Thyroid gland (tissue), 4 donors: ENCODE measurements around the gene C12orf76. TPM values are rescaled to one million over a fixed set of nuclear protein-coding genes. Genes with fewer than 3 reads are reported as not detected.
A peak's percentile ranks its signal among the peaks of the same experiment; 100 is the strongest.

Source experiments
- DNase-seq, 2 donors: peaks; one replicate each; pipeline ENCODE4 v3.0.0-alpha.2; 2019
- H3K27ac ChIP-seq, 3 donors: fragments of 200-600 bp; sonication (generic); 1 replicate in 2 of 3; 2 replicates in 1 of 3; pipeline ENCODE4 v1.5.1; 2016 to 2019; ENCODE audit warnings: mild to moderate bottlenecking in 1 of 3, moderate library complexity in 1 of 3
- H3K27me3 ChIP-seq: fragments of 200-600 bp; sonication (generic); one replicate; pipeline ENCODE4 v1.5.1; 2019
- H3K36me3 ChIP-seq, 2 donors: fragments of 200-600 bp; sonication (generic); one replicate each; pipeline ENCODE4 v1.5.1; 2016 to 2019
- H3K4me1 ChIP-seq, 2 donors: fragments of 200-600 bp; sonication (generic); one replicate each; pipeline ENCODE4 v1.5.1; 2017 to 2019
- H3K4me3 ChIP-seq, 3 donors: fragments of 200-600 bp; sonication (generic); replicated peaks in 1 of 3; 1 replicate in 2 of 3; 2 replicates in 1 of 3; pipeline ENCODE4 v1.5.1; 2016; ENCODE audit warnings: mild to moderate bottlenecking in 1 of 3
- H3K9me3 ChIP-seq: fragments of 200-600 bp; sonication (generic); one replicate; pipeline ENCODE4 v1.5.1; 2017
- CTCF ChIP-seq, 6 experiments: fragments of 200-600 bp in 3 of 6; fragments of 450-650 bp in 3 of 6; sonication (generic) in 3 of 6; IDR thresholded peaks; one replicate each; pipeline ENCODE4 v1.5.1; 2016 to 2019; ENCODE audit warnings: antibody characterized with exemption in 6 of 6, mild to moderate bottlenecking in 2 of 6, inconsistent platforms in 1 of 6, moderate library complexity in 1 of 6
- POLR2A ChIP-seq, 2 donors: fragments of 450-650 bp; IDR thresholded peaks; one replicate each; pipeline ENCODE4 v1.6.1; 2017; ENCODE audit warnings: antibody characterized with exemption in 2 of 2, mild to moderate bottlenecking in 2 of 2, moderate library complexity in 1 of 2
- WGBS, 2 donors: methylation state at CpG; one replicate each; pipeline ENCODE4 v1.1.5; 2017; 5-methylcytosine and 5-hydroxymethylcytosine counted together
- intact Hi-C: fragments of 100-400 bp; cut with DNase I; formaldehyde crosslinking; loops from one replicate; pipeline ENCODE4 v1.15.1; 2023
- total RNA-seq, 4 donors: library from RNA; depleted of rRNA; stranded (reverse); fragments of >200 nt; gene quantifications; one replicate each; pipeline ENCODE4 v1.2.3, GENCODE V29; 2016

C12orf76 gene
- total RNA-seq, 4 donors from 2014 or later: 16.1 to 41.5 (median 21.9) TPM

GRCh38 chr12:109999983-110000505 is 48.3 kb downstream of the C12orf76 start:
- TF ChIP-seq POLR2A (IDR thresholded peaks at IDR 0.05) (peak in 1 of 2 donors; percentile 50), CTCF (IDR thresholded peaks at IDR 0.05) (no peak)
- Histone ChIP-seq H3K9me3 (no peaks in the 10 kb centered on the region), H3K4me3 (peak overlapping the region; percentile 60 to 99 (median 89)), H3K27me3 (no peaks in the 10 kb centered on the region), H3K36me3 (no peaks in the 10 kb centered on the region), H3K27ac (peak overlapping the region; percentile 89 to 94 (median 90)), H3K4me1 (peaks cover 21 to 56% of the 10 kb centered on the region in 2 donors)
- DNase-seq: peak; percentile 47 to 63
- whole genome bisulfite sequencing, 2 donors: 1 to 3% methylated on average over 14 to 17 of the region's 17 CpGs
- intact Hi-C loops: no loop called here

- 0 to 2% methylated on average over 7 to 17 of the region's 27 CpGs for WGBS, 2 donors
- peak overlapping the region; percentile 89 to 94 (median 90) for H3K27ac ChIP-seq
- H3K4me3 ChIP-seq: peak overlapping the region; percentile 60 to 99 (median 89)
- peaks cover 24 to 56% of the 10 kb centered on the region in 2 donors for H3K4me1 ChIP-seq
- no peaks in the 10 kb centered on the region for H3K9me3 ChIP-seq
- H3K27me3 ChIP-seq: no peaks in the 10 kb centered on the region
- intact Hi-C loops: no loop called here
- H3K36me3 ChIP-seq: no peaks in the 10 kb centered on the region
- TF ChIP-seq POLR2A (IDR thresholded peaks at IDR 0.05) (no peak), CTCF (IDR thresholded peaks at IDR 0.05) (no peak)
- DNase-seq: no peak
Observed at GRCh38 chr12:109999649-109999971, 48.7 kb downstream of the C12orf76 start.

- peak within 1 kb of the TSS; percentile 60 to 99 (median 89) for H3K4me3 ChIP-seq
- H3K9me3 ChIP-seq: no peaks in the 10 kb centered on the region
- TF ChIP-seq POLR2A (IDR thresholded peaks at IDR 0.05) (peak; percentile 90 to 98), CTCF (IDR thresholded peaks at IDR 0.05) (peak in 2 of 6 experiments; percentile 7 to 30)
- H3K36me3 ChIP-seq: no peaks in the 10 kb centered on the region
- peak; percentile 92 to 94 for DNase-seq
- intact Hi-C loops: no loop called here
- peak within 1 kb of the TSS; percentile 89 to 94 (median 90) for H3K27ac ChIP-seq
- H3K4me1 ChIP-seq: peaks cover 29 to 56% of the 10 kb centered on the region in 2 donors
- H3K27me3 ChIP-seq: no peaks in the 10 kb centered on the region
- WGBS, 2 donors: 2 to 3% methylated on average over 12 to 13 of the region's 62 CpGs
Observed at GRCh38 chr12:109998904-109999648, 49.2 kb downstream of the C12orf76 start, which contains the start of gene ANKRD13A. TSS of gene ANKRD13A (plus strand) at chr12:109999430. CDS start at chr12:109999689, 259 bp downstream.

- H3K4me3 ChIP-seq: peak overlapping the region in 1 of 3 donors; percentile 99
- H3K9me3 ChIP-seq: no peaks in the 10 kb centered on the region
- intact Hi-C loops: no loop called here
- DNase-seq: no peak
- H3K4me1 ChIP-seq: peaks cover 26 to 54% of the 10 kb centered on the region in 2 donors
- H3K27me3 ChIP-seq: no peaks in the 10 kb centered on the region
- H3K36me3 ChIP-seq: no peaks in the 10 kb centered on the region
- peak overlapping the region in 2 of 3 donors; percentile 89 to 94 for H3K27ac ChIP-seq
- WGBS, 2 donors: 60 to 61% methylated on average over 9 of the region's 9 CpGs
- TF ChIP-seq POLR2A (IDR thresholded peaks at IDR 0.05): no peak
- no peak for TF ChIP-seq CTCF (IDR thresholded peaks at IDR 0.05)
Observed at GRCh38 chr12:109998241-109998903, 50.0 kb downstream of the C12orf76 start.
